Stimulated activated CD8-positive, alpha-beta memory T cell treated with anti-CD3 and anti-CD28 coated beads, Interleukin-12 subunit alpha, Interleukin-12 subunit beta, amount 100 ng/mL, for 1 hour (primary cell): ENCODE data around the gene RNF32.
"Not testable (repeated sequence)": the region's sequence is repeated elsewhere in the genome, so short reads cannot be mapped to it uniquely, and the experiment has no call there.

ENCODE experiments used
- DNase-seq: peaks from one replicate; pipeline ENCODE4 v3.0.0-alpha.2; 2020; ENCODE audit warnings: low read depth

RNF32 gene

GRCh38 chr7:156675721-156676120, 35.1 kb downstream of the RNF32 start:
- DNase-seq = no peak

- no peak for DNase-seq
These were observed 35.7 kb downstream of the RNF32 start for GRCh38 chr7:156676263-156676662.

GRCh38 chr7:156677374-156678054, 36.9 kb downstream of the RNF32 start:
- DNase-seq = no peak

- DNase-seq = no peak
These were observed 39.7 kb downstream of the RNF32 start for GRCh38 chr7:156680281-156680680.

GRCh38 chr7:156682928-156683327, 42.4 kb downstream of the RNF32 start:
- no peak for DNase-seq

DNA sequence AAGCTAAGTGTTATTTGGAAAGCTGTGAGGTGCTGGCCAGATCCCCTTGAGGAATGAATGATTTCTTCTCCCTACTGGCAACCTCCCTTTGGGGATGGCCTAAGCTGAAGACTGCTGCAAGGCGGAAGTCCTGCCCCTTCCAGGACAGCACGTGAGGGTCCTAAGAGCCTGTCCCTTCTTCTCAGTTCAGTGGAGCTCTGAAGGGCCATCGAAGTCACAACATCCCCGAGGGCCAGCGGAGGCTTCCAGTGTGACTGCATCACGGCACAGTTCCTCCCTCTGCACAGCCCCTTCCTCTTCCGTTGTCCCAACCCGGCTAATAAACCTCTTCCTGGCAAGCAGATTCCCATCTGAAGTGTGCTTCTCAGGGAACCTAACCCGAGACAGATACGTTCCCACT, 43.7 kb downstream of the RNF32 start:
- no peak for DNase-seq

DNA sequence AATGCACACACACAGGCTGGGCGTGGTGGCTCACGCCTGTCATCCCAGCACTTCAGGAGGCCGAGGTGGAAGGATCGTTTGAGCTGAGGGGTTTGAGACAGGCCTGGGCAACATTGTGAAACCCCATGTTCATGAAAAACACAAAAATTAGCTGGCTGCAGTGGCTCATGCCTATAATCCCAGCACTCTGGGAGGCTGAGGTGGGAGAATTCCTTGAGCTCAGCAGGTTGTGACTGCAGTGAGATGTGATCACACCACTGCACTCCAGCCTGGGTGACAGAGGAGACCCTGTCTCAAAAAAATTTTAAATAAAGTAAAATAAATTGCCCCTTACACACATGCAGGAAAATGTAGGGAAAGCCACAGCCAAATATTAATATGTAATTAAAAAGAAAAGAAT, 44.1 kb downstream of the RNF32 start:
- no peak for DNase-seq

GRCh38 chr7:156691764-156692163, 51.2 kb downstream of the RNF32 start:
- no peak for DNase-seq

DNA sequence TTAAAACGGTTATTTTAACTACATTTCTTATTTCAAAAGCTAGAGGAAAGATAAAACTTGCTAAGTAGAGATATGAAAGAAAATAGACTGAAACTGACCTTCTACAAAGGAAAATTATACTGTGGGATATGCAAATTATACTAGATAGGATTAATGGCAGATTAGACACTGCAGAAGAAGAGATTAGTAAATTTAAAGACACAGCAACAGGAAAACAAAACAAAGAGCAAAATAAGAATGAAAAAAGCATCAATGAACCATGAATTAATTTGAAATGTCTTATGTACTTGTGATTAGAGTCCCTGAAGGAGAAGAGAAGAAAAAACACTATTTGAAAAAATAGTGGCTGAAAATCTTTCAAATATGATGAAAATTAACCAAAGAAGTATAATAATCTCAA, 52.3 kb downstream of the RNF32 start:
- no peak for DNase-seq

- no peak for DNase-seq
These were observed 53.1 kb downstream of the RNF32 start for GRCh38 chr7:156693627-156694026.

- not testable (repeated sequence) for DNase-seq
These were observed 56.7 kb downstream of the RNF32 start for GRCh38 chr7:156697283-156697682.

- DNase-seq = not testable (repeated sequence)
These were observed 57.9 kb downstream of the RNF32 start for GRCh38 chr7:156698512-156698911.

DNA sequence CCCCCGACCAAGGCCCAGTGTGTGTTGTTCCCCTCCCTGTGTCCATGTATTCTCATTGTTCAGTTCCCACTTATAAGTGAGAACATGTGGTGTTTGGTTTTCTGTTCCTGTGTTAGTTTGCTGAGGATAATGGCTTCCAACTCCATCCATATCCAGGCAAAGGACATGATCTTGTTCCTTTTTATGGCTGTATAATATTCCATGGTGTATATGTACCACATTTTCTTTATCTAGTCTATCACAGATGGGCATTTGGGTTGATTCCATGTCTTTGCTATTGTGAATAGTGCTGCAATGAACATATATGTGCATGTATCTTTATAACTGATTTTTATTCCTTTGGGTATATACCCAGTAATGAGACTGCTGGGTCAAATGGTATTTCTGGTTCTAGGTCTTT, 61.2 kb downstream of the RNF32 start:
- not testable (repeated sequence) for DNase-seq

GRCh38 chr7:156702399-156702798, 61.8 kb downstream of the RNF32 start:
- no peak for DNase-seq

GRCh38 chr7:156703209-156703608, 62.6 kb downstream of the RNF32 start:
- no peak for DNase-seq

- DNase-seq = no peak
These were observed 63.4 kb downstream of the RNF32 start for GRCh38 chr7:156703773-156704482.

- no peak for DNase-seq
These were observed 81.7 kb downstream of the RNF32 start for GRCh38 chr7:156722043-156722826.

DNA sequence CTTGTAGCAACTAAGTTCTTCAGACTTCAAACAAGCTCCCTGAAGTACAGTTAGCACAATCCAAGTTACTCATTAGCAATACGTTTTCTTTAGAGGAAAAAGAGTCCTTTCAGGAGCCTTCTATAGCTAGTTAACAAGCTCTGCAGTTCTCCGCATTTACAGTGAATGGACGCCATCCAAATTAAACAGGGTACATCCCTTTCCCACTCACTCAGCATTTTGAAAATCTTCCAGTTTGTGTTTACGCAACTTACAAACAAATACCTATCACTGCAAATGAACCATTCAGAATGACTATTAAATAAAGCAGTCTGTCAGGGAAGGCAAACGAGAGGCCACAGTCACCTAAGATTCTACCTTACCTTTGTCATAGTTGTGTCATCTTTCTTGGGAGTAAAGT, 84.5 kb downstream of the RNF32 start:
- no peak for DNase-seq

DNA sequence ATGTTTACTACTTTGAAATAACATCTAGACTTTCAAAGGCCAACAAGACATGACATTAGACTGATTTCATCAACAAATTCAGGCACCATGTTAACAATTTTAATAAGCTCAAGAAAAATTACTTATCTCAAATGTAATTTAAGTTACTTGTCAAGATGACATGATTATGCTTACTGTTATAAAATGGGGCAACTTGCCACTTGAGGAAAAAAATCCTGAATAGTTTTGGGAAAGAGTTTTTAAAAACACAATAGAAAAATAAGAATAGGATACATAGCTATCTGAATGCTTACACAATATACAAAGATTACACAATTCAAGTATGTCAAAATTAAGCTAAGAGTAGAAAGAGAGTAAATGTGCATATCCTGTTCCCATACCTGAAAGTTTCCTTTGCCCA, 85.4 kb downstream of the RNF32 start:
- DNase-seq = no peak
